Rectal smooth muscle tissue (tissue), 1 donor: ENCODE data around the gene LNX1.

ENCODE experiments used
- H3K27ac ChIP-seq: one replicate; pipeline ENCODE4 v1.7.0; 2013; ENCODE audit warnings: low read depth, low read length, inconsistent platforms
- H3K27me3 ChIP-seq: one replicate; pipeline ENCODE4 v1.7.0; 2013; ENCODE audit warnings: low read length; ENCODE audit not compliant: control insufficient read depth, insufficient read depth
- H3K36me3 ChIP-seq: one replicate; pipeline ENCODE4 v1.7.0; 2013; ENCODE audit warnings: low read length; ENCODE audit not compliant: control insufficient read depth, insufficient read depth
- H3K4me1 ChIP-seq: one replicate; pipeline ENCODE4 v1.7.0; 2013; ENCODE audit warnings: low read length; ENCODE audit not compliant: control insufficient read depth, insufficient read depth
- H3K4me3 ChIP-seq: one replicate; pipeline ENCODE4 v1.7.0; 2013; ENCODE audit warnings: low read length
- H3K9ac ChIP-seq: one replicate; pipeline ENCODE4 v1.7.0; 2013; ENCODE audit warnings: low read length

LNX1 gene

GRCh38 chr4:53580274-53580673 is 11.0 kb downstream of the LNX1 start:
- no peak overlapping the region for H3K9ac ChIP-seq
- H3K4me1 ChIP-seq: no peaks in the 10 kb centered on the region
- H3K36me3 ChIP-seq: no peaks in the 10 kb centered on the region
- H3K27ac ChIP-seq: no peak overlapping the region
- no peak overlapping the region for H3K4me3 ChIP-seq
- no peaks in the 10 kb centered on the region for H3K27me3 ChIP-seq

- Histone ChIP-seq H3K27ac (no peak overlapping the region), H3K9ac (no peak overlapping the region), H3K4me1 (no peaks in the 10 kb centered on the region), H3K27me3 (no peaks in the 10 kb centered on the region), H3K4me3 (no peak overlapping the region), H3K36me3 (no peaks in the 10 kb centered on the region)
Observed at GRCh38 chr4:53579826-53580225, 11.5 kb downstream of the LNX1 start.

DNA sequence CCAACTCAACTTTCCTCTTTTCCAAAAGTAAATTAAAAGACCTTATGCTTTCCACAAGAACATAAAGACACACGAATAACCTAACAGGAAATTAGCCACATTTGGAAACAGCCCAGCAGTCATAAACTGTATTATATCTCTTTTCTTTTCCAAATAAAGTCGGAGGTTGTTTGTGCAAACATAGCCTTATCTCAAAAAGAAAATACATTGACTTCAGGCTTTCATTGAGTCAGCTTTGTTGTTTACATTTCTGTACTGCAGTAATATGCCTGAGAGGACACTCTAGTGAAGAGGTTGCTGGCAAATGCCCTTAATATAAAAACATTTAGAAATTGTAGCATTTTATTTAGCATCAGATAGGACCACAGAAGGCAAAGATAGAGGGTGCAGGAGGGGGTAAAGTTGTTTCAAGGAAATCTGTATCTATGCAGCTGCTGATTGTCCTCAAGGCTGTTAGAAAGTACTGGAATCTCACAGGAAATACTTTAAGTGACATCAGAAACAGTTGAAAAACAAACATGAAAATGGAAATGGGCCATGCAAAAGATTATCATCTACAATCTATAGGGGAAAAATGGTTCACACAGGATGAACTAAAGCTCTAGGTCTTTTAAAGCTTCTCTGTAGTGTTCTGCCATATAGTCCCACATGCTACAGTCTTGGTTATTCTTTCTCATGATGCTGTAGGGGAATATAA is 14.5 kb downstream of the LNX1 start:
- Histone ChIP-seq H3K4me3 (no peak overlapping the region), H3K9ac (no peak overlapping the region), H3K27ac (no peak overlapping the region), H3K36me3 (no peaks in the 10 kb centered on the region), H3K27me3 (no peaks in the 10 kb centered on the region), H3K4me1 (no peaks in the 10 kb centered on the region)

DNA sequence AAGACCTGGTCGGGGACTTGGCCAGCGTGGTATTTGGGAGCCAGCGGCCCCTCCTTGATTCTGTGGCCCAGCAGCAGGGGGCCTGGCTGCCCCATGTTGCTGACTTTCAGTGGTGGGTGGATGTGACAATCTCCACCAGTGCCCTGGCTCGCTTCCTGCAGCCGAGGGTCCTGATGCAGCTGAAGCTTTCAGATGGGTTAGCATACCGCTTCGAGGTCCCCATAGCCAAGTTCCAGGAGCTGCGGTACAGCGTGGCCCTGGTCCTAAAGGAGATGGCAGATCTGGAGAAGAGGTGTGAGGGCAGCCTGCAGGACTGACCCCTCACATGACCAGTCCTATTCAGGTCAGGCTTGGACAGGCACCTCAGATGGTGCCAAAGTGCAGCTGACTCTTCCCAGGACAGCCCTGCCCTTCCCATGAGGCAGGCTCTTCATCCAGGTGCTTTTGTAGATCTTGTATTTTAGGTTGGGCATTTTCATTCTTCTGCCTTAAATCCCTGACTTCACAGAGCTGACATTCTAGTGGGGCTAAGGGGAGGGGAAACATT is 15.1 kb downstream of the LNX1 start:
- no peak overlapping the region for H3K27ac ChIP-seq
- no peak overlapping the region for H3K4me3 ChIP-seq
- no peaks in the 10 kb centered on the region for H3K27me3 ChIP-seq
- H3K4me1 ChIP-seq: no peaks in the 10 kb centered on the region
- H3K36me3 ChIP-seq: no peaks in the 10 kb centered on the region
- H3K9ac ChIP-seq: no peak overlapping the region

GRCh38 chr4:53575552-53575951 is 15.7 kb downstream of the LNX1 start:
- H3K4me1 ChIP-seq: no peaks in the 10 kb centered on the region
- H3K27ac ChIP-seq: no peak overlapping the region
- H3K27me3 ChIP-seq: no peaks in the 10 kb centered on the region
- H3K9ac ChIP-seq: no peak overlapping the region
- H3K4me3 ChIP-seq: no peak overlapping the region
- no peaks in the 10 kb centered on the region for H3K36me3 ChIP-seq

DNA sequence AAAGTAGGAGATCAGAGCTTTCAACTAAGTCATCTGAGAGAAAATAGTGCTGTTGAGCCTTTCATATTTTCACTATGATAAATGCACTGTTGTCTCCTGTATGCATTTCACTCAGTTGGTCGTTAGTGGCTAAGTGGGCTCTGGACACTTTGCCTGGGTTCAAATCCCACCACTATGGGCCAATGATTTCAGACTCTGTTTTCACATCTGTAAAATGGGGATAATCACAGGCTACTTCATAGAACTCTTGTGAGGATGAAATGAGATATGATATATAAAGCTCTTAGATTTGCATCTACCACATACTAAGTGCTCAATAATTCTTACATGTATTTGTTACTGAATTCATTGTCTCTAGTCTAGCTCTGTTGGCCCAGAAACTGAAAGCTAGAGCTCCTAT is 16.8 kb downstream of the LNX1 start:
- H3K4me1 ChIP-seq: no peaks in the 10 kb centered on the region
- no peaks in the 10 kb centered on the region for H3K36me3 ChIP-seq
- H3K27me3 ChIP-seq: no peaks in the 10 kb centered on the region
- no peak overlapping the region for H3K27ac ChIP-seq
- no peak overlapping the region for H3K9ac ChIP-seq
- H3K4me3 ChIP-seq: no peak overlapping the region

DNA sequence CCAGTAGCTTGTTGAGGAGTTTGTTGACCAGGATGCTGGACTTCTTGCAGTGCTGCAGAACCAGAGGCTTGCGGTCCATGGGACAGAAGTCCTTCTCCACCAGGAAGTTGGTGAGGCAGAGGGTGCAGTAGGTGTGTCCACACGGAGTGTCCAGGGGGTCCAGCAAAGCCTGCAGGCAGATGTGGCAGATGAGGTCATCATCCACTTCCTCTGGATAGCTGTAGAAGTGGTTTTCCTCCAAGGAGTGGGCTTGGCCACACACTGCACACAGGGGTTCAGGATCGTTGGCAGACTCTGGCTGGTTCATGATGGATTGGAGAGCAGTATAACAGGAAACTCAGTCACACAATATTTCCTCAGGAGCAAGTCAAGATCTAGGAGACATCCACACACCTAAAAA is 17.6 kb downstream of the LNX1 start:
- Histone ChIP-seq H3K9ac (no peak overlapping the region), H3K4me3 (no peak overlapping the region), H3K4me1 (no peaks in the 10 kb centered on the region), H3K27me3 (no peaks in the 10 kb centered on the region), H3K27ac (no peak overlapping the region), H3K36me3 (no peaks in the 10 kb centered on the region)

- Histone ChIP-seq H3K9ac (no peak overlapping the region), H3K36me3 (no peaks in the 10 kb centered on the region), H3K27me3 (no peaks in the 10 kb centered on the region), H3K27ac (no peak overlapping the region), H3K4me1 (no peaks in the 10 kb centered on the region), H3K4me3 (no peak overlapping the region)
Observed at GRCh38 chr4:53572600-53572994, 18.7 kb downstream of the LNX1 start.

- no peaks in the 10 kb centered on the region for H3K4me1 ChIP-seq
- no peaks in the 10 kb centered on the region for H3K27me3 ChIP-seq
- H3K4me3 ChIP-seq: no peak overlapping the region
- H3K27ac ChIP-seq: no peak overlapping the region
- no peak overlapping the region for H3K9ac ChIP-seq
- H3K36me3 ChIP-seq: no peaks in the 10 kb centered on the region
Observed at GRCh38 chr4:53571936-53572599, 19.2 kb downstream of the LNX1 start.

- no peak overlapping the region for H3K9ac ChIP-seq
- H3K27me3 ChIP-seq: no peaks in the 10 kb centered on the region
- H3K4me1 ChIP-seq: no peaks in the 10 kb centered on the region
- H3K27ac ChIP-seq: no peak overlapping the region
- no peaks in the 10 kb centered on the region for H3K36me3 ChIP-seq
- H3K4me3 ChIP-seq: no peak overlapping the region
Observed at GRCh38 chr4:53563824-53564223, 27.5 kb downstream of the LNX1 start.

DNA sequence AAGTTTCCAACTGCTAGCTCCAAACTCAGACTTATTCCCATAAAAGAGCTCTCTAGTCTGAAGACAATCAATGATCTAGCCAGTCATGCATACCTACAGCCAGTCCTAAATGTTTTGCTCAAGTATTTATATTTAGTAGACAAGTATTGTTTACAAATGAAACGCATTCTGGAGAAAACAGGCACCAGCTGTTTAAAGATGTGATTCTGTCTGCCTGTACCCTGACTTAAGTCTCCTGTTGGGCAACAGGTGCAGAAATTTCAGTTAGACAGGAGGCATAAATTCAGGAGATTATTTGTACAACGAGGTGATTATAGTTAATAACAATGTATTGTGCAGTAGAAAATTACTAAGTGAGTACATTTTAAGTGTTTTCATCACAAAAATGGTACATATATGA is 28.9 kb downstream of the LNX1 start:
- Histone ChIP-seq H3K36me3 (no peaks in the 10 kb centered on the region), H3K4me3 (no peak overlapping the region), H3K27ac (no peak overlapping the region), H3K4me1 (no peaks in the 10 kb centered on the region), H3K9ac (no peak overlapping the region), H3K27me3 (no peaks in the 10 kb centered on the region)

DNA sequence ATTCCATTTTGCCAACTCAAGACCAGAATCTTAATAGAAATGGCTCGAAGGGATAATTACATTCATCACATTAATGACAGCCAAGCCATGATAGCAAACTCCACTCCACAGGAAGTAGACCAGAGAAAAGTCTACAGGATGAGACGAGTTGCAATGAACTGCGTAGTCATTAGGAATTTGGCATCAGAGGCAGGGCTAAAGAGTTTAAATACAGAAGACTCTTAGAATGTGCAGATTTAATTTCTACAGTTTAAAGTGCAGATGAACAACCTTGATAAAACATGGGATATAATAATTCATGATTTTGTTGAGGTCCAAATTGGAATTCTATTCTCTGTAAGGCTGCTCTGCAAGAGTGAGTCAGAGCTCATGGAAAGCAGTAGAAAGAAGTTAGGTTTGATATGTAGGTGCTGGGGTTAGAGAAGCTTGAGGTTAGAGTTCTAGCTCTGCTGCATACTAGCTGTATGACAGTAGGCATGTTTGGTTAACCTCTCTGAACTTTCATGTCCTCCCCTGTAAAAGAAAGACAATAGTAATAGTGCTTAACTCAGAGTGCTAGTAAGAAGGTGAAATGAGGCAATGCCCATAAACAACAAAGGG is 32.2 kb downstream of the LNX1 start:
- H3K27me3 ChIP-seq: no peaks in the 10 kb centered on the region
- H3K4me1 ChIP-seq: no peaks in the 10 kb centered on the region

More for the DNA sequence above, 32.2 kb downstream of the LNX1 start:
- H3K4me3 ChIP-seq: no peak overlapping the region
- H3K9ac ChIP-seq: no peak overlapping the region
- no peaks in the 10 kb centered on the region for H3K36me3 ChIP-seq
- no peak overlapping the region for H3K27ac ChIP-seq
